Stimulated activated CD4-positive, alpha-beta T cell treated with anti-CD3 and anti-CD28 coated beads, Interleukin-12 subunit alpha, Interleukin-12 subunit beta, amount 100 ng/mL, for 48 hours (primary cell): Measurements from ENCODE around the gene MS4A15.
"Not testable (repeated sequence)": the region's sequence is repeated elsewhere in the genome, so short reads cannot be mapped to it uniquely, and the experiment has no call there.

ENCODE experiments used
- DNase-seq, 3 donors: peaks; one replicate each; pipeline ENCODE4 v3.0.0-alpha.2; 2020; ENCODE audit warnings: low read depth in 2 of 3, low spot score in 1 of 3

MS4A15 gene, protein sequence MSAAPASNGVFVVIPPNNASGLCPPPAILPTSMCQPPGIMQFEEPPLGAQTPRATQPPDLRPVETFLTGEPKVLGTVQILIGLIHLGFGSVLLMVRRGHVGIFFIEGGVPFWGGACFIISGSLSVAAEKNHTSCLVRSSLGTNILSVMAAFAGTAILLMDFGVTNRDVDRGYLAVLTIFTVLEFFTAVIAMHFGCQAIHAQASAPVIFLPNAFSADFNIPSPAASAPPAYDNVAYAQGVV

GRCh38 chr11:60756307-60757032 lies at the start of gene MS4A15:
Gene MS4A15, plus strand, starts transcription at chr11:60756867. Its CDS starts 6,867 bp downstream, at chr11:60763734.
- no peak for DNase-seq

DNA sequence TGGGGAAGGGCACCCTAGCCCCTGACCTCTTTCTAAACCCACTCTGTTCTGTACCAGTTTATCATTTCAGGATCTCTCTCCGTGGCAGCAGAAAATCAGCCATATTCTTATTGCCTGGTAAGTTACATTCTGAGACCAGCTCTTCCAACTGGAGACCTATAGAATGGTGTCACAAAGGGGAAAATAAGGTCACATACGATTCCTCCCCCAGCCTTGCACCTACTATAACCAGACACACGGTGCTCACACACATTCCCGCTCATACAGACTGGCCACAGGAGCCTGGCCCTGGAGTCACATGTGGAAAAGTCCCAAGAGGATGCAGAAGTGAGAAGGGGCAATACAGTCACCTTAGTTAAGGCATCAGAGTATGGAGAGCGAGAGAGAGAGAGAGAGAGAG lies 49.7 kb upstream of the MS4A15 start:
- no peak for DNase-seq

DNA sequence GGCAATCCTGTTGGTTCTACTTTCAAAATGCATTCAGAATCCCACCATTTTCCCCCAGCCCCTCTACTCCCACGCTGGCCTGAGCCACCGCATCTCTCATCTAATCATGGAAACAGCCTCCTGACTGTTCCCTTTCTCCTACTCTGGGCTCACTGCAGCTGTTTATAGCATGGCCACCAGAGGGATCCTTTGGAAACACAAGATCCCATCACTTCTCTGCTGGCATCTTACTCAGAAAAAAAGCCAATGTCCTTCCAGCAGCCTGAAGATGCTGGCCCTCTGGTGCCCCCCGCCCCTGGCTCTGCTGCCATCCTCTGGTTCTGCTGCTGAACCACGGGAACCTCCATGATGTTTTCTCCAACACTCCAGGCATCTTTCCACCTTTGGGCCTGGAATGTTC lies 46.2 kb upstream of the MS4A15 start:
- no peak for DNase-seq

DNA sequence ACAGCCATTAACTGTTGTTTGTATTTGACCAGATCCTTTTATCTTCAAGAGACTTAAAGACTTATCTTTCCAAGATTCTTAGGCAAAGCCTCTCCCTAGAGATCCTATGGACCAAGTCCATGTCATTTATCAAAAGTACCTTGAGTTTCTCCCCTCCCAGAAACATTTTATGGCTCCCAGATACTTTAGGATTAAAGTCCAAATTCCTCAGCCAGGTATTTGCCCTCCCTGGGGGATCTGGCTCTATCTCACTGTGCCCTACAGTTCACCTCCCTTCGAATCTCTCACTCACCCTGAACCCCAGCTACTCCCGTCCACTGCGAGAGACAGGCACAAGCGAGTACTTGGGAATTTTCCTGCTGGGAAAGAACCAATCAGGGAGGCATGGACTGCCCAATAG lies 45.4 kb upstream of the MS4A15 start:
- no peak for DNase-seq

GRCh38 chr11:60713423-60713822 lies 43.2 kb upstream of the MS4A15 start:
- not testable (repeated sequence) for DNase-seq

- no peak for DNase-seq
Observed at GRCh38 chr11:60717956-60718355, 38.7 kb upstream of the MS4A15 start.

DNA sequence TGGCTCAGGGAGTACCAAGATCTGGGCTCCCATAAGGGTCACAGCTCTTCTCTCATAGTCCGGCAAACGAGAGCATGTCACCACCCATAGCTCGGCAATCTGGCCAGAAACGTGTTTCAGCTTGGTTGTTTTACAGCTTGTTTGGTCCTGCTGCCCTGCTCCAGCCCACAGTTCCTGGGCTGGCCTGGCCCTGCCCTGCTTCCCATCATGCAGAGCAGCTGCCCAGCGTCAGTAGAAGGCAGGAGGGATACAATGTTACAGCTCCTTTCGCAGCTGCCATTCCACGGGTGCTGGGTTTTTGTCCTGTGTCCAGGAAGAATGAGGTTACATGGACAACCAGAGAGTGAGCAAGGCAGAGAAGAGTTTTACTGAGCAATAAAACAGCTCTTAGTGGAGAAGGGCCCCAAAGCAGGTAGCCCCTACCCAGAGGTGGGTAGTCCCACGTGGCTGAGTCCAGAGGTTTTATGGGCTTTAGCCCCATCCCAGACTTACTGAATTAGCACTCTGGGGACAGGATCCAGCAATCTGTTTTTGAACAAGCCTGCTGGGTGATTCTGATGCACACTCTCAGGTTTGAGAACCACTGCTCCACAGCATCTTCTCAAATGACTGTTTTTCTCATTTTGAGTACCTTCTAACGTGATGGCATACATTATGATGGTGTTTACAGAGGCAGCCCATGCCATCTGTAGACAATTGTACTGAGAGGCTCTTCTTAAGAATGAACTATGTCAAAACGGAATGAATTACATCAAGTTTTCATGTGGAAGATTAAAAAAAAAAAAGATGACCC lies 37.9 kb upstream of the MS4A15 start:
- no peak for DNase-seq

- no peak for DNase-seq
Observed at GRCh38 chr11:60719391-60719790, 37.3 kb upstream of the MS4A15 start.

GRCh38 chr11:60720460-60720859 lies 36.2 kb upstream of the MS4A15 start:
- DNase-seq, result no peak

- no peak for DNase-seq
Observed at GRCh38 chr11:60724420-60724819, 32.2 kb upstream of the MS4A15 start, which contains the start of gene MS4A18. Gene MS4A18, plus strand, starts transcription at chr11:60724720.

DNA sequence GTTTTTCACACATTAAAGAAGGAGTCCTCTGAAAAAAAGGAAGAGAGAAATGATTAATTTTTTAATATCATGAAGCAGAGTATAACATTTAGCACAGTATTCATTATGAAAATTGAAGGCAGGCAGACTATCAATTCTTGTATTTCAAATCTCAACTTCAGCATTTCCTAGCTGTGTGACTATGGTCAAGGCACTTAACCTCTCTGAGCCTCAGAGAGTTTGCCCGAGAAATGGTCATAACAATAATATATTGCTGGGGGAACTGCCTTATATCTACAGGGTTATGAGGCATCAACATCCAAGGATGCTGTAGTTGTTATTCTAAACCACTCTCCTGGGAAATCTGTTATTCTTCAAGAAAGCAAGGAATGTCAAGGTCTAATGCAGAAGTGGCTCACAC lies 31.1 kb upstream of the MS4A15 start:
- DNase-seq, result no peak

- DNase-seq, result no peak
Observed at GRCh38 chr11:60731586-60731985, 25.1 kb upstream of the MS4A15 start.

- no peak for DNase-seq
Observed at GRCh38 chr11:60734279-60734678, 22.4 kb upstream of the MS4A15 start.

GRCh38 chr11:60739114-60739513 lies 17.6 kb upstream of the MS4A15 start:
- DNase-seq, result no peak

DNA sequence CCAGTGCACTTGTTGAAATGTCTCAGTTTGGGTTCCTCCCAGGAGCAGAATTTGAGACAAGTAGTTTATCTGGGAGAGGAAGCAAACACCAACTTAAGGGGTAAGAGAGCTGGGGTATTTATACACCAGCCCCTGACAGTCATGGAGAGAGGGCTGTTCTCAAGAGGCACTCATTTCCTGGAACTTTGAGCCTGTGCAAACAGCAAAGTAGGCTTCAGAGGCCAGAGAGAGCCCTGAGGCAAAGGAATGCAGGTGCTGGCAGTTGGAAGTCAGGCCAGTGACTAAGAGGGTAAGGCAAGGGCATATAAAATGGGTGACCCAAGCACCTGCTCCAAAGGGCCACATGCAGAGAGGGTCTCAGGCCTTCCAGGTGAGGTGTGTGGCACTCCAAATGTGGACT lies 16.1 kb upstream of the MS4A15 start:
- no peak for DNase-seq

- no peak for DNase-seq
Observed at GRCh38 chr11:60741421-60741820, 15.2 kb upstream of the MS4A15 start.

DNA sequence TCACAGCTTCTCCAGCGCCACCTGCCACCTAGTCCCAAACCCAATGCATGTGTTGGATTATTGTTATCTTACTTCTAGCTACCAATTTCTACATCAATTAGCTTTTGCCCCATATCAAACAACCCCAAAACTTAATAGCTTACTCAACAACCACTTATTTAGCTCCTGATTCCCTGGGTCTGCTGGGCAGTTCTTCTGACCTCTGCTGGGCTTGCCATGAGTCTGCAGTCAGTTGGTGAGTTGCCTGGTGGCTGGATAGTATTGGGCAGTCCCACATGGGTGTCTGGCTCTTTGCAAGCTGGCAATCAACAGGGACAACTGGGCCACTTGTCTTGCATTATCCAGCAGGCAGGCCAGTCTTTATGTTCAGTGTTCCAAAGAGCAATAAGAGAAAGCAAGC lies 13.6 kb upstream of the MS4A15 start:
- DNase-seq, result no peak

GRCh38 chr11:60744114-60744513 lies 12.6 kb upstream of the MS4A15 start:
- no peak for DNase-seq

GRCh38 chr11:60747359-60747873 lies 9.3 kb upstream of the MS4A15 start:
- DNase-seq, result no peak

- no peak for DNase-seq
Observed at GRCh38 chr11:60748225-60748624, 8.4 kb upstream of the MS4A15 start.

GRCh38 chr11:60748821-60749220 lies 7.8 kb upstream of the MS4A15 start:
- DNase-seq, result no peak

- DNase-seq, result no peak
Observed at GRCh38 chr11:60750911-60751310, 5.8 kb upstream of the MS4A15 start.
